NCI-H1694 (cell line): Measurements from ENCODE around the gene ZMYND10.
A peak's percentile ranks its signal among the peaks of the same experiment; 100 is the strongest.

ENCODE experiments used
- DNase-seq: peaks from one replicate; lab custom pipeline; 2025; lab: John Stamatoyannopoulos, UW

The ZMYND10 gene

GRCh38 chr3:50345586-50346234 is at the start of gene ZMYND10:
ZMYND10 (minus strand) TSS chr3:50345732; CDS start chr3:50345579, 153 bp downstream.
- DNase-seq: no peak

- no peak for DNase-seq
Observed at GRCh38 chr3:50393061-50393460, 47.5 kb upstream of the ZMYND10 start.

GRCh38 chr3:50392101-50392715 is 46.7 kb upstream of the ZMYND10 start:
- no peak for DNase-seq

GRCh38 chr3:50390508-50391224 is 45.1 kb upstream of the ZMYND10 start:
- DNase-seq: no peak

GRCh38 chr3:50389414-50389767 is 43.9 kb upstream of the ZMYND10 start:
- DNase-seq: no peak

GRCh38 chr3:50388720-50389413 is 43.3 kb upstream of the ZMYND10 start:
- no peak for DNase-seq

GRCh38 chr3:50388016-50388719 is 42.6 kb upstream of the ZMYND10 start:
- DNase-seq: peak; percentile 19

GRCh38 chr3:50385754-50386153 is 40.2 kb upstream of the ZMYND10 start:
- DNase-seq: no peak

- DNase-seq: no peak
Observed at GRCh38 chr3:50383750-50384149, 38.2 kb upstream of the ZMYND10 start.

GRCh38 chr3:50382722-50383121 is 37.2 kb upstream of the ZMYND10 start:
- DNase-seq: no peak

GRCh38 chr3:50381383-50381782 is 35.9 kb upstream of the ZMYND10 start:
- DNase-seq: no peak

GRCh38 chr3:50380405-50381085 is 35.0 kb upstream of the ZMYND10 start:
- no peak for DNase-seq

GRCh38 chr3:50378757-50379156 is 33.2 kb upstream of the ZMYND10 start:
- no peak for DNase-seq

GRCh38 chr3:50378024-50378423 is 32.5 kb upstream of the ZMYND10 start:
- no peak for DNase-seq

- no peak for DNase-seq
Observed at GRCh38 chr3:50375258-50375931, 29.9 kb upstream of the ZMYND10 start.

- DNase-seq: no peak
Observed at GRCh38 chr3:50374363-50375257, 29.1 kb upstream of the ZMYND10 start.

GRCh38 chr3:50373146-50374051 is 27.9 kb upstream of the ZMYND10 start:
- DNase-seq: no peak

- no peak for DNase-seq
Observed at GRCh38 chr3:50372349-50372748, 26.8 kb upstream of the ZMYND10 start.
